ENCODE data around the gene NUMB. TPM values are rescaled to one million over a fixed set of nuclear protein-coding genes. Genes with fewer than 3 reads are reported as not detected.

Gene NUMB
- total and polyA plus RNA-seq, 3 experiments from 2014 or later, result 36.5 to 39.0 (median 38.5) TPM

GRCh38 chr14:73455294-73455693 lies 3.1 kb downstream of the NUMB start:
- no peak overlapping the region for H3K27ac ChIP-seq (ENCODE audit: low read depth, low read length)
- CTCF ChIA-PET, result interaction anchor here (1.3 to 1.9 kb wide), 2 partner anchors 13 to 17 kb away, joined by 3 to 9 read pairs; no protein-coding TSS in a partner anchor
- peak overlapping the region in 4 of 8 donors; percentile 13 to 61 (median 26) for H3K27ac Mint-ChIP-seq

GRCh38 chr14:73452341-73453186 lies 5.8 kb downstream of the NUMB start:
- DNase-seq, result no peak
- peaks cover 0 to 7% (median 2%) of the 10 kb centered on the region in 3 donors for H3K36me3 Mint-ChIP-seq
- POLR2A ChIA-PET, result no interaction called here
- H3K4me1 ChIP-seq (ENCODE audit: insufficient read depth, low read length), result peaks cover 22% of the 10 kb centered on the region
- no peaks in the 10 kb centered on the region for H3K9me3 Mint-ChIP-seq
- peaks cover 29 to 45% (median 42%) of the 10 kb centered on the region in 3 donors for H3K4me1 Mint-ChIP-seq
- peak overlapping the region in 5 of 7 donors; percentile 40 to 65 (median 50) for H3K4me3 Mint-ChIP-seq
- H3K27me3 Mint-ChIP-seq, result no peaks in the 10 kb centered on the region
- H3K36me3 ChIP-seq (ENCODE audit: insufficient read depth, low read length), result no peaks in the 10 kb centered on the region
- H3K27ac ChIP-seq (ENCODE audit: low read depth, low read length), result no peak overlapping the region
- no peaks in the 10 kb centered on the region for H3K27me3 ChIP-seq (ENCODE audit: insufficient read depth, low read length, poor library complexity, severe bottlenecking)
- H3K9me3 ChIP-seq (ENCODE audit: low read length), result no peaks in the 10 kb centered on the region
- CTCF ChIA-PET, result no interaction called here
- no peak overlapping the region for H3K4me3 ChIP-seq (ENCODE audit: low read length)
- H3K27ac Mint-ChIP-seq, result peak overlapping the region in 5 of 8 donors; percentile 31 to 83 (median 40)

More at GRCh38 chr14:73455294-73455693, 3.1 kb downstream of the NUMB start:
- peaks cover 26% of the 10 kb centered on the region for H3K4me1 ChIP-seq (ENCODE audit: insufficient read depth, low read length)
- peaks cover 0 to 6% (median 2%) of the 10 kb centered on the region in 3 donors for H3K36me3 Mint-ChIP-seq
- H3K27me3 Mint-ChIP-seq, result no peaks in the 10 kb centered on the region
- no peak for DNase-seq
- POLR2A ChIA-PET, result no interaction called here
- H3K9me3 Mint-ChIP-seq, result no peaks in the 10 kb centered on the region
- no peaks in the 10 kb centered on the region for H3K9me3 ChIP-seq (ENCODE audit: low read length)
- no peak overlapping the region for H3K4me3 ChIP-seq (ENCODE audit: low read length)
- peaks cover 38 to 58% (median 57%) of the 10 kb centered on the region in 3 donors for H3K4me1 Mint-ChIP-seq
- H3K27me3 ChIP-seq (ENCODE audit: insufficient read depth, low read length, poor library complexity, severe bottlenecking), result no peaks in the 10 kb centered on the region
- H3K36me3 ChIP-seq (ENCODE audit: insufficient read depth, low read length), result no peaks in the 10 kb centered on the region
- peak overlapping the region in 3 of 7 donors; percentile 12 to 49 (median 20) for H3K4me3 Mint-ChIP-seq

- H3K27ac ChIP-seq (ENCODE audit: low read depth, low read length), result no peak overlapping the region
- Mint-ChIP-seq H3K9me3 (no peaks in the 10 kb centered on the region), H3K4me3 (no peak overlapping the region), H3K36me3 (peaks cover 0 to 1% (median 0%) of the 10 kb centered on the region in 3 donors), H3K27me3 (no peaks in the 10 kb centered on the region), H3K4me1 (peaks cover 12 to 32% (median 29%) of the 10 kb centered on the region in 3 donors), H3K27ac (peak overlapping the region in 1 of 8 donors; percentile 61)
- H3K27me3 ChIP-seq (ENCODE audit: insufficient read depth, low read length, poor library complexity, severe bottlenecking), result no peaks in the 10 kb centered on the region
- no peaks in the 10 kb centered on the region for H3K9me3 ChIP-seq (ENCODE audit: low read length)
- H3K36me3 ChIP-seq (ENCODE audit: insufficient read depth, low read length), result no peaks in the 10 kb centered on the region
- CTCF ChIA-PET, result interaction anchor here (1.0 to 1.1 kb wide), 3 partner anchors 14 to 64 kb away, joined by 3 read pairs; no protein-coding TSS in a partner anchor
- POLR2A ChIA-PET, result no interaction called here
- no peak for DNase-seq
- peaks cover 3% of the 10 kb centered on the region for H3K4me1 ChIP-seq (ENCODE audit: insufficient read depth, low read length)
- H3K4me3 ChIP-seq (ENCODE audit: low read length), result no peak overlapping the region
Observed at GRCh38 chr14:73443758-73444157, 14.6 kb downstream of the NUMB start.

- no peaks in the 10 kb centered on the region for H3K27me3 Mint-ChIP-seq
- peaks cover 17 to 39% (median 38%) of the 10 kb centered on the region in 3 donors for H3K4me1 Mint-ChIP-seq
- Histone ChIP-seq H3K27me3 (ENCODE audit: insufficient read depth, low read length, poor library complexity, severe bottlenecking) (no peaks in the 10 kb centered on the region), H3K27ac (ENCODE audit: low read depth, low read length) (no peak overlapping the region), H3K36me3 (ENCODE audit: insufficient read depth, low read length) (no peaks in the 10 kb centered on the region), H3K4me3 (ENCODE audit: low read length) (no peak overlapping the region), H3K9me3 (ENCODE audit: low read length) (no peaks in the 10 kb centered on the region), H3K4me1 (ENCODE audit: insufficient read depth, low read length) (peaks cover 3% of the 10 kb centered on the region)
- H3K4me3 Mint-ChIP-seq, result no peak overlapping the region
- H3K9me3 Mint-ChIP-seq, result no peaks in the 10 kb centered on the region
- POLR2A ChIA-PET, result no interaction called here
- no peaks in the 10 kb centered on the region for H3K36me3 Mint-ChIP-seq
- DNase-seq, result no peak
- CTCF ChIA-PET, result interaction anchor here (1.1 kb wide), 1 partner anchor 14 kb away, joined by 3 read pairs; no protein-coding TSS in a partner anchor
- H3K27ac Mint-ChIP-seq, result peak overlapping the region in 1 of 8 donors; percentile 46
Observed at GRCh38 chr14:73441286-73441685, 17.1 kb downstream of the NUMB start.

- H3K4me3 ChIP-seq (ENCODE audit: low read length), result no peak overlapping the region
- no peak for DNase-seq
- H3K27ac ChIP-seq (ENCODE audit: low read depth, low read length), result no peak overlapping the region
- H3K36me3 ChIP-seq (ENCODE audit: insufficient read depth, low read length), result no peaks in the 10 kb centered on the region
- CTCF ChIA-PET, result no interaction called here
- H3K9me3 Mint-ChIP-seq, result no peaks in the 10 kb centered on the region
- peaks cover 3% of the 10 kb centered on the region for H3K4me1 ChIP-seq (ENCODE audit: insufficient read depth, low read length)
- H3K27ac Mint-ChIP-seq, result no peak overlapping the region
- H3K4me3 Mint-ChIP-seq, result no peak overlapping the region
- H3K9me3 ChIP-seq (ENCODE audit: low read length), result no peaks in the 10 kb centered on the region
- H3K4me1 Mint-ChIP-seq, result peaks cover 24 to 39% (median 37%) of the 10 kb centered on the region in 3 donors
- H3K27me3 ChIP-seq (ENCODE audit: insufficient read depth, low read length, poor library complexity, severe bottlenecking), result no peaks in the 10 kb centered on the region
- H3K27me3 Mint-ChIP-seq, result no peaks in the 10 kb centered on the region
- H3K36me3 Mint-ChIP-seq, result no peaks in the 10 kb centered on the region
- POLR2A ChIA-PET, result no interaction called here
Observed at GRCh38 chr14:73438993-73439392, 19.4 kb downstream of the NUMB start.

GRCh38 chr14:73437206-73437605 lies 21.1 kb downstream of the NUMB start:
- H3K9me3 Mint-ChIP-seq, result no peaks in the 10 kb centered on the region
- no peak overlapping the region for H3K27ac Mint-ChIP-seq
- H3K27me3 Mint-ChIP-seq, result no peaks in the 10 kb centered on the region
- ChIA-PET CTCF (interaction anchor here (0.6 kb wide), 1 partner anchor 557 kb away, joined by 3 read pairs; no protein-coding TSS in a partner anchor), POLR2A (no interaction called here)
- H3K36me3 ChIP-seq (ENCODE audit: insufficient read depth, low read length), result no peaks in the 10 kb centered on the region
- H3K27me3 ChIP-seq (ENCODE audit: insufficient read depth, low read length, poor library complexity, severe bottlenecking), result no peaks in the 10 kb centered on the region
- H3K36me3 Mint-ChIP-seq, result no peaks in the 10 kb centered on the region
- no peaks in the 10 kb centered on the region for H3K9me3 ChIP-seq (ENCODE audit: low read length)
- no peak overlapping the region for H3K27ac ChIP-seq (ENCODE audit: low read depth, low read length)
- H3K4me1 ChIP-seq (ENCODE audit: insufficient read depth, low read length), result peaks cover 3% of the 10 kb centered on the region
- no peak for DNase-seq
- H3K4me3 ChIP-seq (ENCODE audit: low read length), result no peak overlapping the region
- H3K4me1 Mint-ChIP-seq, result peaks cover 27 to 37% (median 36%) of the 10 kb centered on the region in 3 donors
- H3K4me3 Mint-ChIP-seq, result no peak overlapping the region

DNA sequence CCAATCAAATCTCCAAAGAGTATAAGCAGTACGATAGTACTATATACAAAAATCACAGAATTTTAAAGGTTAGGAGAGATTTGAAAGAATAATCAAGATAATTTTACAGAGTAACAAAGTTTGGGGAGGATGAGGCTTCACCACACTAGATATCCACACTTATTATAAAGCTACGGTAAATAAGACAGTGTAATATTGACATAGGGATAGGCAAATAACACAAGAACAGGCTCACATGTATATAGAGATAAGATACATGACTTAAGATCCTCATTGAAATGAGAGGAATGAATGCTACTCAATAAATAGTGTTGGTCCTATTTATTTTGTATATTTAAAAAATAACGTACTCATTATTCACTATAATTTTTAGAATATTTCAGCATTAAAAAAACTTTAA lies 26.2 kb downstream of the NUMB start:
- Histone ChIP-seq H3K36me3 (ENCODE audit: insufficient read depth, low read length) (no peaks in the 10 kb centered on the region), H3K4me1 (ENCODE audit: insufficient read depth, low read length) (no peaks in the 10 kb centered on the region), H3K4me3 (ENCODE audit: low read length) (no peak overlapping the region), H3K27me3 (ENCODE audit: insufficient read depth, low read length, poor library complexity, severe bottlenecking) (no peaks in the 10 kb centered on the region), H3K9me3 (ENCODE audit: low read length) (no peaks in the 10 kb centered on the region), H3K27ac (ENCODE audit: low read depth, low read length) (no peak overlapping the region)
- POLR2A ChIA-PET, result no interaction called here
- Mint-ChIP-seq H3K36me3 (peaks cover 0 to 1% (median 1%) of the 10 kb centered on the region in 3 donors), H3K4me1 (peaks cover 21 to 35% (median 22%) of the 10 kb centered on the region in 3 donors), H3K27ac (no peak overlapping the region), H3K4me3 (no peak overlapping the region), H3K9me3 (no peaks in the 10 kb centered on the region), H3K27me3 (no peaks in the 10 kb centered on the region)
- no peak for DNase-seq
- CTCF ChIA-PET, result no interaction called here

- H3K4me3 ChIP-seq (ENCODE audit: low read length), result no peak overlapping the region
- H3K36me3 ChIP-seq (ENCODE audit: insufficient read depth, low read length), result no peaks in the 10 kb centered on the region
- no peak overlapping the region for H3K4me3 Mint-ChIP-seq
- peaks cover 21 to 37% (median 32%) of the 10 kb centered on the region in 3 donors for H3K4me1 Mint-ChIP-seq
- no peak overlapping the region for H3K27ac ChIP-seq (ENCODE audit: low read depth, low read length)
- no peaks in the 10 kb centered on the region for H3K9me3 Mint-ChIP-seq
- ChIA-PET CTCF (no interaction called here), POLR2A (no interaction called here)
- no peaks in the 10 kb centered on the region for H3K4me1 ChIP-seq (ENCODE audit: insufficient read depth, low read length)
- peak overlapping the region in 4 of 8 donors; percentile 1 to 66 (median 28) for H3K27ac Mint-ChIP-seq
- DNase-seq, result no peak
- H3K36me3 Mint-ChIP-seq, result peaks cover 0 to 3% (median 1%) of the 10 kb centered on the region in 3 donors
- H3K9me3 ChIP-seq (ENCODE audit: low read length), result no peaks in the 10 kb centered on the region
- H3K27me3 ChIP-seq (ENCODE audit: insufficient read depth, low read length, poor library complexity, severe bottlenecking), result no peaks in the 10 kb centered on the region
- H3K27me3 Mint-ChIP-seq, result no peaks in the 10 kb centered on the region
Observed at GRCh38 chr14:73428353-73428824, 30.0 kb downstream of the NUMB start.

Data from CD8-positive, alpha-beta memory T cell (primary cell).